ENCODE measurements around the gene SLC9A9.
"Not testable (repeated sequence)": the region's sequence is repeated elsewhere in the genome, so short reads cannot be mapped to it uniquely, and the experiment has no call there.

SLC9A9 gene

GRCh38 chr3:143751643-143752178, 96.6 kb downstream of the SLC9A9 start:
- no peak for DNase-seq

- DNase-seq = peak; percentile 68
Observed at GRCh38 chr3:143750841-143751240, 97.4 kb downstream of the SLC9A9 start.

GRCh38 chr3:143749926-143750325, 98.3 kb downstream of the SLC9A9 start:
- no peak for DNase-seq

GRCh38 chr3:143737065-143737464, 111.2 kb downstream of the SLC9A9 start:
- no peak for DNase-seq

GRCh38 chr3:143736205-143736997, 111.9 kb downstream of the SLC9A9 start:
- no peak for DNase-seq

- DNase-seq = peak; percentile 20
Observed at GRCh38 chr3:143731776-143732175, 116.5 kb downstream of the SLC9A9 start.

- DNase-seq = no peak
Observed at GRCh38 chr3:143731320-143731719, 116.9 kb downstream of the SLC9A9 start.

GRCh38 chr3:143727391-143727790, 120.9 kb downstream of the SLC9A9 start:
- no peak for DNase-seq

GRCh38 chr3:143726727-143727126, 121.5 kb downstream of the SLC9A9 start:
- DNase-seq = no peak

- peak; percentile 67 for DNase-seq
Observed at GRCh38 chr3:143720381-143720780, 127.9 kb downstream of the SLC9A9 start.

GRCh38 chr3:143718463-143718862, 129.8 kb downstream of the SLC9A9 start:
- DNase-seq = no peak

- no peak for DNase-seq
Observed at GRCh38 chr3:143716731-143717130, 131.5 kb downstream of the SLC9A9 start.

GRCh38 chr3:143712522-143712921, 135.7 kb downstream of the SLC9A9 start:
- no peak for DNase-seq

- no peak for DNase-seq
Observed at GRCh38 chr3:143707848-143708247, 140.4 kb downstream of the SLC9A9 start.

- DNase-seq = no peak
Observed at GRCh38 chr3:143700431-143700975, 147.8 kb downstream of the SLC9A9 start.

GRCh38 chr3:143699424-143699823, 148.8 kb downstream of the SLC9A9 start:
- no peak for DNase-seq

- DNase-seq = no peak
Observed at GRCh38 chr3:143698682-143699303, 149.5 kb downstream of the SLC9A9 start.

GRCh38 chr3:143697975-143698374, 150.3 kb downstream of the SLC9A9 start:
- DNase-seq = no peak

GRCh38 chr3:143695333-143695732, 152.9 kb downstream of the SLC9A9 start:
- DNase-seq = not testable (repeated sequence)

- no peak for DNase-seq
Observed at GRCh38 chr3:143693506-143693905, 154.8 kb downstream of the SLC9A9 start.

GRCh38 chr3:143686638-143687197, 161.6 kb downstream of the SLC9A9 start:
- DNase-seq = no peak

GRCh38 chr3:143685491-143685890, 162.8 kb downstream of the SLC9A9 start:
- DNase-seq = no peak

- DNase-seq = no peak
Observed at GRCh38 chr3:143677430-143677829, 170.8 kb downstream of the SLC9A9 start.

GRCh38 chr3:143676747-143677146, 171.5 kb downstream of the SLC9A9 start:
- no peak for DNase-seq
